Activated CD4-positive, alpha-beta T cell treated with anti-CD3 and anti-CD28 coated beads, Interleukin-2, amount 50 U/mL, for 16 hours (primary cell): Measurements from ENCODE around the gene USP6NL.

Experiments used
- DNase-seq: peaks from one replicate; pipeline ENCODE4 v3.0.0-alpha.2; 2020

The USP6NL gene

DNA sequence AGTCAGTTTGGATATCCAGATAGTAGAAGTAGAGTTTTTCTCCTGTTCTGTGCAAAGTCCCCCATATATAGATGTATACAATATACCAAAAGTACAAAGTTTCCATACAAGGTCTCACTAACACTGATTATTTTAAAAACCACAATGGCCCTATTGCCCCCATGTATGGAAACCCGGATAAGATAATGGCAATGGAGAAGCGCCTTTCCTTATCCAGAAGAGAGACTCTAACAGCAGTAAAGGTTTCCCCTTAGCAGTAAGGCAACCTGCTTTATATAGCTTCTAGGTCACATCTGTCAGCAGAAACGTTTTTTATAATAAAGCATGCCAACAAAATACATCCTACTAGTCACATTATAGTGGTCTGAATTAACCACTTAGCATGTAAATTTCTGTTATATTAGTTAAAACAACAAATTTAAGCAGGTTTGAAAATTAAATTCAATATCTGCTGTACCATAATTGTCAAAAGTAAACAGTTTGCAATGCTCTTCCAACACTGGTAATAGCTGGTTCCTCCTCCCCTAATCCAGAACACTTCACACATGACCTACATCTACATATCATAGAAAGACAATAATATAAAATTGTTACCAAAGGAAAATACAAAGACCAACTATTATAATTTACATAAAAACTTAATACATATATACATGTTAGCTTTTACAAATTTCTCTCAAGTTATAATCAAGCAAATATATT lies 22.4 kb downstream of the USP6NL start:
- no peak for DNase-seq

DNA sequence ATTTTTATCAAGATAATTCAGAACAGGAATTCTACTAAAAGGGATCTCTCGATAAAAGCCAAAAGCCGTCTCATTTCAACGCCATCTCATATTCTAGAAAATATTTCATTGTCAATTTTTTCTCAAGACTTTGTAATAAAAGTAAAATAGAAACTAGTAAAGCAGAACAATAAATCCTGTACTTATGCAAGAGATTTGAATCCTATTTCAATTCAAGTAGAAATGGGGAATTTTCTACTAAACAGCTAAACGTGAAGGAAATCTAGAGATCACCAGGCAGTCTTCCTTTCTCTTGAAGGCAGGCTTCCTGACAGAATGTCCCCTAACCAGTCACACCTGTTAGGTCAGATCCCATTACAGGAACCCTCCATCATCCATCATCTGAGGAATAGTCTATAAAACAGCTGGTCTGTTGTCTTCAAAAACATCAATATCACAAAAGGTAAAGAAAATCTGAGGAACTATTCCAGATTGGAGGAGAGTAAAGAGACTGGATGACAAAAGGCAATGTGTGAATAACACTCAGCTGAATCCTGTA lies 23.7 kb downstream of the USP6NL start:
- no peak for DNase-seq

DNA sequence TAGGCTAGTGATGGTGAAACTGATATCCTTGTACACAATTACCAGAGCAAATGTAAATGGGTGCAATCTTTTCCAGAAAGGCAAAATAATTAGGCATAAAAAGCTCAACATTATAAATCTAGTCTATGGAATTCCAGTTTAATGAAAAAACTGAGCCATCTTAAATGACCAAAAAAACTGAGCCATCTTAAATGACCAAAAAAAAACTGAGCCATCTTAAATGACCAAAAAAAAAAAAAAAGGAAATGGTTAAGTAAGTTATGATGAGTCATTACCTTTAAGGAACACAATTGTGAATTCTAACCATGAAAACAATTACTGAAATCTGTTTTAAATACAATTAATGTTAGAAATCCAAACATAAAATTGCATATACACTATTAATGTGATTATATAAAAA lies 25.3 kb downstream of the USP6NL start:
- no peak for DNase-seq

- DNase-seq, result peak; percentile 13
These were observed 30.2 kb downstream of the USP6NL start for GRCh38 chr10:11581213-11581612.

DNA sequence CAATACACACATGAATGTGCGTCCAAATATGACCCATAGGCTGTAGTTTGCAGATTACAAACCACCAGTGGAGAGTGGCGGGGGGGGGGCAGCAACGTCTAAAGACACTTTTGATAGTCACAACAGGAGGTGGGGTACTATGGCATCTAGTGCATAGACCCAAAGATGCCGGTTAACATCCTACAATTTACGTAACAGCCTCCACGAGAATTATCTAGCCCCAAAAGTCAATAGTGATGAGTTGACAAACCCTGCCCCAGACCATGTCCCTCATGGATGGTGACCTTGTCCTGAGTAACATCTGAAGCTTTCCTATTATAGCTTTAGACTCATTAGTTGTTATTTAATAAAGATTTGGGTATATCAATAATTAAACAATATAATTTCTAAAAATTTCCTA lies 31.6 kb downstream of the USP6NL start:
- DNase-seq, result no peak

- DNase-seq, result peak; percentile 22
These were observed 32.6 kb downstream of the USP6NL start for GRCh38 chr10:11578802-11579255.

- DNase-seq, result no peak
These were observed 35.2 kb downstream of the USP6NL start for GRCh38 chr10:11576092-11576809.

GRCh38 chr10:11573497-11573896 lies 38.0 kb downstream of the USP6NL start:
- no peak for DNase-seq

DNA sequence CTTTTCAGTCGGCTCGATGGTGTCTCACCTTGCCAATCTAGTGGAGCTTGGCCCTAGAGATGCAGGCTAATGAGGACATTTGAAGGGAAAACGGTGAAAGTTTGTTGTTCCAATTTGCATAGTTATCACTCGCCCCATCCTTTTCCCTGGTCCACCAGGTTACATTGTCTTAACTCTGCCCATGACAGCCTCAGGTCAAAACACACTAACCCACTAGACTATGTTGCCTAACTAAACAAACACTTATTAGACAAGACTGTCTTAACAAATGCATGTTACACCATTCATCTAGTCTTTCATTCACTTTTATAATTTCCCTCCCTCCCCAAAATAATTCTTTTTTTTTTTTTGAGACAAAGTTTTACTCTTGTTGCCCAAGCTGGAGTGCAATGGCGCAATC lies 40.7 kb downstream of the USP6NL start:
- DNase-seq, result no peak

DNA sequence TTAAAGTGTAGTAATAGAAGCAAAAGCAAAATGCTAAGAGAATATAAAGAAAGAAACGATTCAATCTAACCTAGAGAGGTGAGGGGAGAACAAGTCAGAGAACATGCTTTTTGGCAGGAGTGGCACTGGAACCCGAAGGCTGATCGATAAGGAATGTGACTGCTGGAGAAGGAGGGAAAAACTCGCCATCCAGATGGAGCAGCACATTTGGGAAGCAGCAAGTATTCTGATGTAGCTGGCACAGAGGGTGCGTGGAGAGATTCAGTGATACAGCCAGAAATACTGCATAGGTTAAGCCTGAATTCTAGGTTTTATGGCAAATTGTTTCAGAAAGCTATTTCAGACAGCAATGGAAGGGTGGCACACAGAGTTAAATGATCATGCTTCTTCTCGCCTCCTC lies 42.0 kb downstream of the USP6NL start:
- DNase-seq, result no peak

- DNase-seq, result no peak
These were observed 42.9 kb downstream of the USP6NL start for GRCh38 chr10:11568578-11568977.

- no peak for DNase-seq
These were observed 46.7 kb downstream of the USP6NL start for GRCh38 chr10:11564741-11565140.

- DNase-seq, result no peak
These were observed 47.5 kb downstream of the USP6NL start for GRCh38 chr10:11563936-11564335.

GRCh38 chr10:11562888-11563287 lies 48.6 kb downstream of the USP6NL start:
- no peak for DNase-seq

GRCh38 chr10:11560076-11560709 lies 51.3 kb downstream of the USP6NL start:
- DNase-seq, result no peak

- DNase-seq, result no peak
These were observed 53.5 kb downstream of the USP6NL start for GRCh38 chr10:11557967-11558366.

GRCh38 chr10:11557513-11557912 lies 53.9 kb downstream of the USP6NL start:
- DNase-seq, result no peak

DNA sequence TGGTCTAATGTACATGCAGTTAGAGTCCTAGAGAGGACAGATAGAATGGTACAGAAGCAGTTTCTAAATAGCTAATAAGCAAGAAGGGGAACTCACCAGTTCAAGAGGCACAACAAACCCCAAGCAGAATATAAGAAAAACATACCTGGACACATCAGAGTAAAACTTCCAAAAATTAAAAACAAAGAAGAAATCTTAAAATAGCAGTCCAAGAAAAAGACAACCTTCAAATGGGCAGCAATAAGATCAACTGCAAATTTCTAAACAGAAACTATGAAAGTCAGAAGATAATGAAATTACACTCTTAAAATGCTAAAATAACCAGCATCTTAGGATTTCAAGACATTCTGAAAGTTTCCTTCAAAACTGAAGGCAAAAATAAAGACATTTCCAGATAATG lies 55.9 kb downstream of the USP6NL start:
- no peak for DNase-seq

GRCh38 chr10:11553773-11554381 lies 57.6 kb downstream of the USP6NL start:
- peak; percentile 59 for DNase-seq

GRCh38 chr10:11551916-11552602 lies 59.4 kb downstream of the USP6NL start:
- DNase-seq, result peak; percentile 46

- DNase-seq, result no peak
These were observed 60.3 kb downstream of the USP6NL start for GRCh38 chr10:11551104-11551503.

GRCh38 chr10:11548768-11549099 lies 62.7 kb downstream of the USP6NL start:
- DNase-seq, result no peak
